Measurements from ENCODE around the gene KCNQ2. TPM values are rescaled to one million over a fixed set of nuclear protein-coding genes. Genes with fewer than 3 reads are reported as not detected.

The KCNQ2 gene
- total RNA-seq, 4 donors from 2014 or later, result not detected

GRCh38 chr20:63406617-63407245 is 65.7 kb downstream of the KCNQ2 start:
- no peaks in the 10 kb centered on the region for H3K36me3 ChIP-seq
- peaks cover 0 to 54% (median 0%) of the 10 kb centered on the region in 4 donors for H3K27me3 ChIP-seq
- no peaks in the 10 kb centered on the region for H3K9me3 ChIP-seq
- H3K27ac ChIP-seq, result no peak overlapping the region
- intact Hi-C loops (cut with DNase I), result no loop called here
- TF ChIP-seq POLR2A (IDR thresholded peaks at IDR 0.05), result no peak
- no peak for TF ChIP-seq CTCF (IDR thresholded peaks at IDR 0.05)
- no peak for DNase-seq
- 80% methylated on average over 1 of the region's 60 CpGs; no CpG with 5 or more reads in 1 of the 2 donors for WGBS, 2 donors
- H3K4me3 ChIP-seq, result no peak overlapping the region
- H3K4me1 ChIP-seq, result no peaks in the 10 kb centered on the region

GRCh38 chr20:63406011-63406410 is 66.4 kb downstream of the KCNQ2 start:
- Histone ChIP-seq H3K36me3 (no peaks in the 10 kb centered on the region), H3K4me3 (no peak overlapping the region), H3K9me3 (no peaks in the 10 kb centered on the region), H3K27ac (no peak overlapping the region), H3K4me1 (no peaks in the 10 kb centered on the region), H3K27me3 (peaks cover 0 to 54% (median 0%) of the 10 kb centered on the region in 4 donors)
- no peak for TF ChIP-seq POLR2A (IDR thresholded peaks at IDR 0.05)
- TF ChIP-seq CTCF (IDR thresholded peaks at IDR 0.05), result no peak
- 40% methylated on average over 1 of the region's 23 CpGs; no CpG with 5 or more reads in 1 of the 2 donors for WGBS, 2 donors
- intact Hi-C loops (cut with DNase I), result no loop called here
- no peak for DNase-seq

GRCh38 chr20:63405102-63405730 is 67.2 kb downstream of the KCNQ2 start:
- no peak for DNase-seq
- Histone ChIP-seq H3K27me3 (peaks cover 0 to 53% (median 0%) of the 10 kb centered on the region in 4 donors), H3K36me3 (no peaks in the 10 kb centered on the region), H3K4me3 (no peak overlapping the region), H3K9me3 (no peaks in the 10 kb centered on the region), H3K4me1 (no peaks in the 10 kb centered on the region), H3K27ac (no peak overlapping the region)
- intact Hi-C loops (cut with DNase I), result no loop called here
- TF ChIP-seq POLR2A (IDR thresholded peaks at IDR 0.05), result no peak
- no peak for TF ChIP-seq CTCF (IDR thresholded peaks at IDR 0.05)
- WGBS, 2 donors, result 52 to 63% methylated on average over 4 to 10 of the region's 31 CpGs

- Histone ChIP-seq H3K9me3 (no peaks in the 10 kb centered on the region), H3K27me3 (peaks cover 0 to 56% (median 0%) of the 10 kb centered on the region in 4 donors), H3K4me3 (no peak overlapping the region), H3K27ac (no peak overlapping the region), H3K4me1 (no peaks in the 10 kb centered on the region), H3K36me3 (no peaks in the 10 kb centered on the region)
- TF ChIP-seq CTCF (IDR thresholded peaks at IDR 0.05), result no peak
- TF ChIP-seq POLR2A (IDR thresholded peaks at IDR 0.05), result no peak
- DNase-seq, result no peak
- WGBS, 2 donors, result 54% methylated on average over 12 of the region's 34 CpGs
- intact Hi-C loops (cut with DNase I), result no loop called here
Measured at GRCh38 chr20:63404129-63405085, 68.0 kb downstream of the KCNQ2 start.
